ENCODE results near the gene LIMK1.

LIMK1 gene

DNA sequence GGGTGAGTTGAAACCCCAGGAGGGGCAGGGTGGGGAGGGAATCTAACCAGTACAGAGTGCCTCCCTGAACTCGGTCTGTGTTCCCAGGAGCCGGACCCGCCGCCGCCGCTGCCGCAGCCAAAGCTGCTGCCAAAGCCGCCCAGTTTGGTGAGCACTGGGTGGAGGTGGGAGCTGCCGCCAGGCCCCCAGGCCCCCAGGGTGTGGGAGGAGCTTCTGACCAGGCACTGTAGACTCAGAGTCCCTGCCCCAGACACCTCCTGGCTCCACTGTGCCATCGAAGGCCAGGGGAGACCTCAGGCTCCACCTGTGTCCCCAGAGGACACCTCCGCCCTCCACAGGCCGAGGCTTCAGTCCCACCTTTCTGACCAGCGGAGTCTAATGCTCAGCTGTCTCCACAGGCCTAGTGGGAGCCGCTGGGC lies 20.4 kb upstream of the LIMK1 start:
- TF ChIP-seq, protein P1, sequence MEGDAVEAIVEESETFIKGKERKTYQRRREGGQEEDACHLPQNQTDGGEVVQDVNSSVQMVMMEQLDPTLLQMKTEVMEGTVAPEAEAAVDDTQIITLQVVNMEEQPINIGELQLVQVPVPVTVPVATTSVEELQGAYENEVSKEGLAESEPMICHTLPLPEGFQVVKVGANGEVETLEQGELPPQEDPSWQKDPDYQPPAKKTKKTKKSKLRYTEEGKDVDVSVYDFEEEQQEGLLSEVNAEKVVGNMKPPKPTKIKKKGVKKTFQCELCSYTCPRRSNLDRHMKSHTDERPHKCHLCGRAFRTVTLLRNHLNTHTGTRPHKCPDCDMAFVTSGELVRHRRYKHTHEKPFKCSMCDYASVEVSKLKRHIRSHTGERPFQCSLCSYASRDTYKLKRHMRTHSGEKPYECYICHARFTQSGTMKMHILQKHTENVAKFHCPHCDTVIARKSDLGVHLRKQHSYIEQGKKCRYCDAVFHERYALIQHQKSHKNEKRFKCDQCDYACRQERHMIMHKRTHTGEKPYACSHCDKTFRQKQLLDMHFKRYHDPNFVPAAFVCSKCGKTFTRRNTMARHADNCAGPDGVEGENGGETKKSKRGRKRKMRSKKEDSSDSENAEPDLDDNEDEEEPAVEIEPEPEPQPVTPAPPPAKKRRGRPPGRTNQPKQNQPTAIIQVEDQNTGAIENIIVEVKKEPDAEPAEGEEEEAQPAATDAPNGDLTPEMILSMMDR (IDR thresholded peaks at IDR 0.05; ENCODE audit: low read depth, low read length): no peak
- H3K4me3 ChIP-seq (ENCODE audit: low read depth, low read length): no peak overlapping the region

DNA sequence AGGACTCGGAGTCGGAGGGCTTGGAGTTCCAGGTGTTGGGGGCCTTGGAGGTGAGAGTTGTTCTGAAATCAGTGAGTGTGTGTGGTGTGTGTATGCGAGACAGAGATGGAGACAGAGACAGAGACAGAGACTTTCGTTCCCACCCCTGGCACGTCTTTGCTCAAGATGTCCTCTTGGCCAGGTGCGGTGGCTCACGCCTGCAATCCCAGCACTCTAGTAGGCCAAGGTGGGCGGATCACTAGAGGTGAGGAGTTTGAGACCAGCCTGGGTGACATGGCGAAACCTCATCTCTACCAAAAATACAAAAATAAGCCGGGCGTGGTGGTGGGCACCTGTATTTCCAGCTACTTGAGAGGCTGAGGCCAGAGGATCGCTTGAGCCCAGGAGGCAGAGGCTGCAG lies 20.0 kb upstream of the LIMK1 start:
- TF ChIP-seq, protein P1 (IDR thresholded peaks at IDR 0.05; ENCODE audit: low read depth, low read length): no peak
- no peak overlapping the region for H3K4me3 ChIP-seq (ENCODE audit: low read depth, low read length)

DNA sequence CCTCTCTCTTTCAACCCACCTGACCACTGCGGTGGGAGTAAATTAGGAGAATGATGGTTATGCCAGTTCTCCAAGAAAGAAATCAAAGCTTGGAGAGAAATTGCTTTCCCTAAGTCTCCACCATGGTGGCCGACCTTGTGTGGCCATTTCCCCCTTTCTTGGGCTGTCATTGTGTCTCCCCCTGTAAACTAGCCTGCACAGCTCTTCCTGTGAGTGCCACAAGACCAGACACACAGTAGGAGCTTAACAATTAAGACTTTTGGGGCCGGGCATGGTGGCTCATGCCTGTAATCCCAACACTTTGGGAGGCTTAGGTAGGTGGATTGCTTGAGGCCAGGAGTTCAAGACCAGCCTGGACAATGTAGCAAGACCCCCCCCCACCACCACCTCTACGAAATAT lies 18.9 kb upstream of the LIMK1 start:
- TF ChIP-seq, protein P1 (IDR thresholded peaks at IDR 0.05; ENCODE audit: low read depth, low read length): no peak
- no peak overlapping the region for H3K4me3 ChIP-seq (ENCODE audit: low read depth, low read length)

DNA sequence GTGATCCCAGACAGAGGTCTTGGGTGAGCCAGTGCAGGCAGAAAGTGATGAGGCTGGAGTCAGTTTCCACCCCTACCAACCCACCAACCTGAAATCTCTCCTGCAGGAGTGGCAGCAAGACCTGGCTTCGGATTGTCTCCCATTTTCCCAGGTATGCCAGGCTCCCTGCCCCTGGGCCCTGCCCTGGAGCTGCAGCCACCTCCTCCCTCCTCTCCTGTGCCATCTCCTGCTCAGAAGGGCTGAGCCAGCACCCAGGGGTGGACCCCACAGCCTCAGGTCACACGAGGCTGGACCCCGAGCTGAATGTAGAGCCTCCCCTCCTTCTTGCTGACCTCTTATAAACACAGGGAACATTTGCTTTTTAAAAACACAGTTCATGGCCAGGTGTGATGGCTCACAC lies 17.0 kb upstream of the LIMK1 start:
- no peak overlapping the region for H3K4me3 ChIP-seq (ENCODE audit: low read depth, low read length)
- TF ChIP-seq, protein P1 (IDR thresholded peaks at IDR 0.05; ENCODE audit: low read depth, low read length): no peak

DNA sequence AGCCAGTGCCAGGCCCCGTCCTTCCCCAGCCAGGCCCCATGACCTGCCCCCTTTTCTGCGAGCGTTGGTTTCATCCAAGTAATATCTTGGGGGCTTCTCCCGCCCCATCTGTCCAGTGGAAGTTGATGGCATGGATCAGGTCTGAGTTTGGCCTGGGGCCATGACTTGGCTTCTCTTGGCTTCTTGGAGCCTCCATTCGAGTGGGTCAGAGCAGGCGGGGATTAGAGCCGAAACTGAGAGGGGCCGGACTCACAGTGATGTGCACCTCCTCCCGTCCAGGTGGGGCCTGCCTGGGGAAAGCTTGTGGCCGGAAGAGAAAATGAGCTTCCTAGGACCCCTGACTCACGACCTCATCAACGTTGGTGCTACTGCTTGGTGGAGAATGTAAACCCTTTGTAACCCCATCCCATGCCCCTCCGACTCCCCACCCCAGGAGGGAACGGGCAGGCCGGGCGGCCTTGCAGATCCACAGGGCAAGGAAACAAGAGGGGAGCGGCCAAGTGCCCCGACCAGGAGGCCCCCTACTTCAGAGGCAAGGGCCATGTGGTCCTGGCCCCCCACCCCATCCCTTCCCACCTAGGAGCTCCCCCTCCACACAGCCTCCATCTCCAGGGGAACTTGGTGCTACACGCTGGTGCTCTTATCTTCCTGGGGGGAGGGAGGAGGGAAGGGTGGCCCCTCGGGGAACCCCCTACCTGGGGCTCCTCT lies 15.1 kb upstream of the LIMK1 start:
- H3K4me3 ChIP-seq (ENCODE audit: low read depth, low read length): no peak overlapping the region
- TF ChIP-seq, protein P1 (IDR thresholded peaks at IDR 0.05; ENCODE audit: low read depth, low read length): no peak

DNA sequence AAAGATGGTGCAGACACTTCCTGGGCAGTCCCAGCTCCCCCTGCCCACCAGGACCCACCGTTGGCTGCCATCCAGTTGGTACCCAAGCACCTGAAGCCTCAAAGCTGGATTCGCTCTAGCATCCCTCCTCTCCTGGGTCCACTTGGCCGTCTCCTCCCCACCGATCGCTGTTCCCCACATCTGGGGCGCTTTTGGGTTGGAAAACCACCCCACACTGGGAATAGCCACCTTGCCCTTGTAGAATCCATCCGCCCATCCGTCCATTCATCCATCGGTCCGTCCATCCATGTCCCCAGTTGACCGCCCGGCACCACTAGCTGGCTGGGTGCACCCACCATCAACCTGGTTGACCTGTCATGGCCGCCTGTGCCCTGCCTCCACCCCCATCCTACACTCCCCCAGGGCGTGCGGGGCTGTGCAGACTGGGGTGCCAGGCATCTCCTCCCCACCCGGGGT lies 14.5 kb upstream of the LIMK1 start:
- H3K4me3 ChIP-seq (ENCODE audit: low read depth, low read length): no peak overlapping the region
- TF ChIP-seq, protein P1 (IDR thresholded peaks at IDR 0.05; ENCODE audit: low read depth, low read length): no peak

DNA sequence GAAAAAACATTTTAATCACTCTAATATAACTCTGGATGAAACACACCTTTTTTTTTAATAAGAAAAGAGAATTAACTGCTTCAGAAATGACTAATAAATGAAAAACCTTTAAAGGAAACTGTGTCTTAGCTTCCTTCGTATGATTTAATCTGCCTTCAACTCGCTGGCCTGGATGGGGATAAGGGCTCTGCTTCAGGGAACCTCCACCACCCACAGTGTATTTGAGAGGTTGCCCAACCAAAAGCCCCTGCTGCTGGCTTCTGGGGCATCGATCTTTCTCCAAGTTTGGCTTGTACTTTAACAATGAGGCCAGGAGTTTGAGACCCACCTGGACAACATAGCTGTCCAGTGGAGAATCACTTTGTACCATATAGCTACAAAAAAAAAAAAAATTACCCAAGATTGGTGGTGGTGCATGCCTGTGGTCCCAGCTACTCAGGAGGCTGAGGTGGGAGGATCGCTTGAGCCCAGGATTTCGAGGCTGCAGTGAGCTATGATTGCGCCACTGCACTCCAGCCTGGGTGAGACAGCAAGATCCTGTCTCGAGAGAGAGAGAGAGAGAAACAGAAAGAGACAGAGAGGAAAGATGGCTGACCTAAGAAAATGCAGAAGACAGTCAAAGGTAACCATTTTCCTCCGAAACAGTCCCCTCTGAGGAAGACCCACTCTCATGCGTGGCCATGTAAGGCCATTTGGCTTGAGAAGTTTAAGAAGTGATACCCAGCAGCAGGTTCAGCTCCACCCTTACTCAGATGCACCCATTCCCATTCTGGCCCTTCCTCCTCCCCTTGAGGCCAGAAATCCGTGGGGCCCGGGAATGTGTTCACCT lies 13.6 kb upstream of the LIMK1 start:
- no peak overlapping the region for H3K4me3 ChIP-seq (ENCODE audit: low read depth, low read length)
- TF ChIP-seq, protein P1 (IDR thresholded peaks at IDR 0.05; ENCODE audit: low read depth, low read length): no peak

Data from WI38 (cell line).